HG03378 (cell line): Measurements from ENCODE around the gene ERGIC3.

Experiments used
- ATAC-seq: cut with Tn5 transposase; IDR thresholded peaks from one replicate; pipeline ENCODE4 v1.9.1; 2021; ENCODE audit warnings: mild to moderate bottlenecking, moderate library complexity; ENCODE audit not compliant: unreplicated experiment

The ERGIC3 gene

GRCh38 chr20:35595901-35596300 is 54.0 kb downstream of the ERGIC3 start:
- no peak for ATAC-seq

- no peak for ATAC-seq
Observed at GRCh38 chr20:35597186-35597585, 55.3 kb downstream of the ERGIC3 start.

GRCh38 chr20:35598476-35598875 is 56.6 kb downstream of the ERGIC3 start:
- no peak for ATAC-seq

- no peak for ATAC-seq
Observed at GRCh38 chr20:35598899-35599775, 57.3 kb downstream of the ERGIC3 start.

GRCh38 chr20:35599776-35600120 is 57.9 kb downstream of the ERGIC3 start:
- no peak for ATAC-seq

GRCh38 chr20:35600176-35600992 is 58.5 kb downstream of the ERGIC3 start:
- no peak for ATAC-seq

GRCh38 chr20:35600993-35601973 is 59.4 kb downstream of the ERGIC3 start:
- peak; percentile 47 for ATAC-seq

- ATAC-seq, result no peak
Observed at GRCh38 chr20:35601990-35602389, 60.1 kb downstream of the ERGIC3 start.

- no peak for ATAC-seq
Observed at GRCh38 chr20:35602851-35603495, 61.1 kb downstream of the ERGIC3 start.

GRCh38 chr20:35603695-35604448 is 62.0 kb downstream of the ERGIC3 start:
- no peak for ATAC-seq

GRCh38 chr20:35604449-35604747 is 62.5 kb downstream of the ERGIC3 start:
- ATAC-seq, result no peak

- no peak for ATAC-seq
Observed at GRCh38 chr20:35606127-35606526, 64.2 kb downstream of the ERGIC3 start.
